Motor neuron (in vitro differentiated cells): Measurements from ENCODE around the gene OXCT1. TPM values are rescaled to one million over a fixed set of nuclear protein-coding genes. Genes with fewer than 3 reads are reported as not detected.
"Not testable (repeated sequence)": the region's sequence is repeated elsewhere in the genome, so short reads cannot be mapped to it uniquely, and the experiment has no call there.

Experiments used
- ATAC-seq, 8 experiments: fragments of 200-7000 bp; cut with Tn5 transposase; replicated peaks in 6 of 8; 2 replicates each; pipeline ENCODE4 v1.8.0; 2021; ENCODE audit warnings: mild to moderate bottlenecking in 8 of 8, moderate library complexity in 8 of 8
- H3K27ac ChIP-seq, 2 donors: fragments of 250-450 bp; sonication (Bioruptor Pico); 2 replicates each; pipeline ENCODE4 v1.9.0; 2021; ENCODE audit warnings: antibody characterized with exemption in 2 of 2, mild to moderate bottlenecking in 2 of 2, moderate library complexity in 1 of 2
- H3K4me1 ChIP-seq, 2 donors: fragments of 250-450 bp; sonication (Bioruptor Pico); replicated peaks in 1 of 2; 2 replicates each; pipeline ENCODE4 v1.6.1; 2021; ENCODE audit warnings: antibody characterized with exemption in 2 of 2, mild to moderate bottlenecking in 2 of 2, moderate library complexity in 1 of 2
- H3K4me3 ChIP-seq, 5 donors: fragments of 250-450 bp; sonication (Bioruptor Pico); 2 replicates each; pipeline ENCODE4 v1.9.0; 2021; ENCODE audit warnings: antibody characterized with exemption in 5 of 5, mild to moderate bottlenecking in 5 of 5, moderate library complexity in 4 of 5
- whole genome bisulfite sequencing, 10 experiments: fragments of 450-650 bp; shearing (Covaris generic); methylation state at CpG; one replicate each; pipeline ENCODE4 v1.0.0; 2022; 5-methylcytosine and 5-hydroxymethylcytosine counted together
- in situ Hi-C, 9 experiments: fragments of 400-800 bp; cut with MboI; loops; one replicate each; pipeline ENCODE4 v1.15.0; 2021; ENCODE audit warnings: low sequenced_read_pairs in 9 of 9, low pct_unique_long_range_greater_than_20kb in 2 of 9; ENCODE audit not compliant: unreplicated experiment in 9 of 9
- total RNA-seq, 8 experiments: library from RNA; unstranded; fragments of 300-600 nt; gene quantifications; 2 replicates each; pipeline versions ENCODE4 v1.2.3 to v1.2.4, GENCODE V29; 2022

The OXCT1 gene
- total RNA-seq, 8 experiments from 2014 or later = 6.6 to 55.5 (median 36.9) TPM

DNA sequence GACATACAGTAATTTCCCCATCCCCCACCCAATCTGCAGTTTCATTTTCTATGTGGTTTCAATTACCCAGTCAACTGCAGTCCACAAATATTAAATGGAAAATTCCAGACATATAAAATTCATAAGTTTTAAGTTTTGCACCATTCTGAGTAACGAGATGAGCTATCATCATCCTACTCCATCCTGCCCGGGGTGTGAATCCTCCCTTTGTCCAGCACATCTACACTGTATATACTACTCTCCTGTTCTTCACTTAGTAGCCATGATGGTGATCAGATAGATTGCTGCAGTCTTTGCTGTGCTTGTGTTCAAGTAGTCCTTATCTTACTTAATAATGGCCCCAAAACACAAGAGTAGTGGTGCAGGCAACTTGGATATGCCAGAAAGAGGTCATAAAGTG lies 11.3 kb downstream of the OXCT1 start:
- 40 to 100% (median 94%) methylated on average over 1 to 2 of the region's 2 CpGs; no CpG with 5 or more reads in 3 of the 10 experiments for WGBS, 10 experiments
- H3K4me1 ChIP-seq = no peaks in the 10 kb centered on the region
- in situ Hi-C loops = loop anchor here in 6 of 9 experiments (10.0 to 25.0 kb wide), 4 partner anchors 196 to 906 kb away; partner anchors contain the start of gene CCDC152 (in 3 of the 6)
- H3K4me3 ChIP-seq = no peak overlapping the region
- H3K27ac ChIP-seq = no peak overlapping the region
- ATAC-seq = no peak

DNA sequence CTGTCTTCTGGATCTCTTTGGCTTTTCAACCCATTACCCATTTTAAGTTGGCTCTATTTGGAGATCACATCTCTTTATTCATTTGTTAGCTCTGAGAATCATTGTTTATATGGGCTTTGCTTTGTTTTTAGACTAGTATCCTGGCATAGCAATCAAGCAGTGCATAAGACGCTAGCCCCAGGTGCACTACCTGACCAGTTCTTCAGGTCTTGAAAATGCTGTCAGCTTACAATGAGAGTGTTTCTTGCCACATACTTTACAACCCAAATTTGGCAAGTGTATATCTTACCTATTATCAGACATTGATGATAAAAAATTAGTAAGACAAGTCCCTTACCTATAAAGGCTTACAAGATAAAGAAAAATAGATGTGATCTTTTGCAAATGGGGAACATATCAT lies 12.2 kb downstream of the OXCT1 start:
- ATAC-seq = no peak
- no peak overlapping the region for H3K27ac ChIP-seq
- in situ Hi-C loops = loop anchor here in 6 of 9 experiments (10.0 to 25.0 kb wide), 4 partner anchors 197 to 907 kb away; partner anchors contain the start of gene CCDC152 (in 3 of the 6)
- H3K4me3 ChIP-seq = no peak overlapping the region
- H3K4me1 ChIP-seq = no peaks in the 10 kb centered on the region
- 44 to 100% (median 83%) methylated on average over 1 of the region's 1 CpG; no CpG with 5 or more reads in 3 of the 10 experiments for WGBS, 10 experiments

DNA sequence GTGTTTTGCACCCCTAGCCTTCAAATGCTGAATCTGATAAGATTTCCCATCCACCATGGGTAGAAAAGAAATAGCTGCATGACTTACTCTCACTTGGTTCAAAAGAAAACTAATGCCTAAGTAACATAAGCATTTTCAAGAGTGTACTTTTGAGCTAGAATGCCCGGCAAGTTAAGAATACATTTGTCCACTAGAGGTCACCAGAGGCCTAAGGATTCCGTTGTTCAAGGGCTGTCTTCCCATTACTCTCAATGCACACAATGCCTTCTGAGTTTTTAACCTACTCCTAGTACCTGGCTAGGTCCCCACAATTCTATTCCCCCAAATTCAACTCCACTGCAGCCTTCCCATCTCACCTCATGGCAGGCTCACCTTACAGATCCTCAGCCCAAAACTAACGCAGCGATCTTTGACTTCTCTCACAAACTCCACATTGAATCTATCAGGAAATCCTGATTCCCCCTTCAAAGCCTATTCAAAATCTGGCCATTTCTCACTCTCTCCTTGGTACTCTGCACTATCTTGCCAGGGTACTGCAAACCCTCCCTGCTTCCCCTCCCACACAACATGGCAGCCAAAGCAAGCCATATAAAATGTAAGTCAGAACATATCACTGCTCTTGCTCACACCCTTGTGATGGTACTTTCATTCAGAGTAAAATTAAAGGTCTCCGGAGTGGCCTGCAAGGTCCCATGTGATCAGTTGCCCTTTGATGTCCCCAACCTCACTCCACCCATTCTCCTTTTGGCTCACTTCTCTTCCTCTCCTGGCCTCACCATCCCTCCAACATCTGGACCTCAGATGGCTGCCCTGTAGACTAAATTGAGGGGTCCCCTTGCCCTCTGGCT lies 13.4 kb downstream of the OXCT1 start:
- peak; percentile 78 to 93 (median 86) for ATAC-seq
- in situ Hi-C loops = loop anchor here in 6 of 9 experiments (10.0 to 25.0 kb wide), 4 partner anchors 198 to 908 kb away; partner anchors contain the start of gene CCDC152 (in 3 of the 6)
- Histone ChIP-seq H3K27ac (no peak overlapping the region), H3K4me1 (no peaks in the 10 kb centered on the region), H3K4me3 (no peak overlapping the region)
- 0 to 57% (median 41%) methylated on average over 1 to 4 of the region's 5 CpGs; no CpG with 5 or more reads in 3 of the 10 experiments for WGBS, 10 experiments

- no peak overlapping the region for H3K27ac ChIP-seq
- H3K4me3 ChIP-seq = no peak overlapping the region
- 90 to 100% (median 100%) methylated on average over 1 to 2 of the region's 2 CpGs for WGBS, 10 experiments
- no peak for ATAC-seq
- no peaks in the 10 kb centered on the region for H3K4me1 ChIP-seq
- in situ Hi-C loops = loop anchor here in 6 of 9 experiments (10.0 to 25.0 kb wide), 4 partner anchors 203 to 913 kb away; partner anchors contain the start of gene CCDC152 (in 3 of the 6)
Observed at GRCh38 chr5:41852293-41852692, 17.9 kb downstream of the OXCT1 start.

DNA sequence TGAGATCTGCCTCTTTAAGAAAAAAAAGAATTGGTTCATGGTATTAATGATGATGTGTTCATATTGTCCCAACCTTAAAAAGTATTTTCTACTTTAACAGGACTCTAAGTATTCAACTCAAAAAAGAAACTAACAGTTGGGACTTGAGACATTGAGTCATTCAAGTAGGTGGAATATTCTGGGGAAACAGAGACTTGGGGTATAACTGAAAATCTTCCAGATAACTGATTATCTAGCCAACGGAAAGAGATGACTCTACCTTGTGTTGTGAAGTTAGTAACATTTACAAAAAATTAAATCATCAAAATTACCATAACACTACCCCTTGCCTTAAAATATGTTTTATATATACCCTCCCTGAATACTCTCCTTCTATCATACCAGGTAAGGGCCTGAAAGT lies 19.1 kb downstream of the OXCT1 start:
- Histone ChIP-seq H3K4me3 (no peak overlapping the region), H3K4me1 (no peaks in the 10 kb centered on the region), H3K27ac (no peak overlapping the region)
- in situ Hi-C loops = loop anchor here in 6 of 9 experiments (10.0 to 25.0 kb wide), 4 partner anchors 204 to 914 kb away; partner anchors contain the start of gene CCDC152 (in 3 of the 6)
- WGBS, 10 experiments = 38 to 100% (median 89%) methylated on average over 1 of the region's 1 CpG; no CpG with 5 or more reads in 3 of the 10 experiments
- no peak for ATAC-seq

DNA sequence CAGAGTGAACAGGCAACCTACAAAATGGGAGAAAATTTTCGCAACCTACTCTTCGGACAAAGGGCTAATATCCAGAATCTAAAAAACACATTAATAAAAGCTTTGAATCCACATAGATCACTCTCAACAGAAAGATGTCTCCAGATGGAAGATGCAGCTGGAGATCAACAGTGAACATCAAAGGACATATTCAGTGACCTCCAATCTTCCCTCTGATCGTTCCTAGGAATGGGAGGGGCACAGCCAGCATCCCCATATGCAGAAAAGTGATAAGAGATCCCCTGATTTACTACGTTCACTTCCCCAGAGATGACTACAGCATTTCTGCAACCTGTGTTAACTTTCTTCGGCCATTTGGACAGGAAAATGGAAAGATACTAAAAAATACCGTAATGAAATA lies 21.2 kb downstream of the OXCT1 start:
- Histone ChIP-seq H3K27ac (no peak overlapping the region), H3K4me1 (no peaks in the 10 kb centered on the region), H3K4me3 (no peak overlapping the region)
- 86 to 100% (median 100%) methylated on average over 1 to 6 of the region's 6 CpGs; no CpG with 5 or more reads in 2 of the 10 experiments for WGBS, 10 experiments
- no peak for ATAC-seq
- in situ Hi-C loops = loop anchor here in 3 of 9 experiments (25.0 kb wide), 3 partner anchors 137 to 937 kb away; partner anchors contain the start of gene C7 (in 1 of the 3)

GRCh38 chr5:41845751-41846150 lies 24.5 kb downstream of the OXCT1 start:
- H3K4me3 ChIP-seq, H3K27ac ChIP-seq, ATAC-seq, H3K4me1 ChIP-seq: not testable (repeated sequence)
- 83 to 100% (median 100%) methylated on average over 1 of the region's 1 CpG; no CpG with 5 or more reads in 2 of the 10 experiments for WGBS, 10 experiments
- in situ Hi-C loops = loop anchor here in 3 of 9 experiments (25.0 kb wide), 3 partner anchors 133 to 933 kb away; partner anchors contain the start of gene C7 (in 1 of the 3)

GRCh38 chr5:41844502-41844901 lies 25.7 kb downstream of the OXCT1 start:
- in situ Hi-C loops = loop anchor here in 4 of 9 experiments (5.0 to 25.0 kb wide), 4 partner anchors 132 to 932 kb away; partner anchors contain the start of gene C7 (in 1 of the 4)
- H3K27ac ChIP-seq = no peak overlapping the region
- WGBS, 10 experiments = 34 to 94% (median 64%) methylated on average over 1 to 3 of the region's 3 CpGs

DNA sequence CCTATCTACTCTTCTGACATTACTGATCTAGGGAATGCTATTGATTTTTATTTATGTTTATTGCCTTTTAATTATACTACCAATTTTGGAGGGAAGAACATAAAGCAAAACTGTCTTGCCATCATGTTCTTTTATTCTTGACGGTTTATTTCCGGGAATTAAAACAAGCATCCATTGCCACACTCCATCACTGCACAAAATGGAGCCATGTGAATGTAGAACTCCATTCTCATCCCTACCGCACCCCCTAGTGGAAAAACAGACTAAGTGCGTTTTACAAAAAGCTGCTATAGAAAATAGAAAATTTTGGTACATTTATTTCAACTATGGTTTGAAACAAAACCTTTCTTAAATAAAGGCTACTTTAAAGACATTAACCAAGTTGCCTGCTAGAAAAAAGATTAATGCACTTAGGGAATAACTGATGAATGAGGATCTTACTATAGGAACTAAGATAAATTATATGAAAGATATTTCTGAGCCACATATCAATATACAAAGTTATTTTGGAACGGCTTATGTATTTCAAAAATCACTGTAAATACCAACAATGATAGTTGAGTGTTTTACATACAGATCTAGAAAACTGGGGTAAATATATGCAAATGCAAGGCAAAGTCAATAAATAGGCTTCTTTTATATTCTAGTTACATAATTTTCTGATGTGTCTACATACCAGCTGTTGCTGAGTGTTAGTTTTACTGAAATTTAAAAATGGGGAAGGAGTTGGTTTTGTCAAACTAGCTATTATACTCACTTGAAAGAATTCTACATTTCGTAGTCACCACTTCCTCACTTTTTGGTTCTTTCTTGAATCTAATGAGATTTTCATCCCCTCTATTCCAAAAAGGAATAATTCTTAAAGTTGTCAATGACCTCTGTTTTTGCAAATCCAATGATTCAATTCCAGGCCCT lies 26.5 kb downstream of the OXCT1 start:
- ATAC-seq = peak in 6 of 8 experiments; percentile 36 to 65 (median 54)
- in situ Hi-C loops = loop anchor here in 4 of 9 experiments (5.0 to 25.0 kb wide), 4 partner anchors 131 to 931 kb away; partner anchors contain the start of gene C7 (in 1 of the 4)

More at GRCh38 chr5:41844502-41844901, 25.7 kb downstream of the OXCT1 start:
- no peaks in the 10 kb centered on the region for H3K4me1 ChIP-seq
- H3K4me3 ChIP-seq = no peak overlapping the region
- no peak for ATAC-seq

DNA sequence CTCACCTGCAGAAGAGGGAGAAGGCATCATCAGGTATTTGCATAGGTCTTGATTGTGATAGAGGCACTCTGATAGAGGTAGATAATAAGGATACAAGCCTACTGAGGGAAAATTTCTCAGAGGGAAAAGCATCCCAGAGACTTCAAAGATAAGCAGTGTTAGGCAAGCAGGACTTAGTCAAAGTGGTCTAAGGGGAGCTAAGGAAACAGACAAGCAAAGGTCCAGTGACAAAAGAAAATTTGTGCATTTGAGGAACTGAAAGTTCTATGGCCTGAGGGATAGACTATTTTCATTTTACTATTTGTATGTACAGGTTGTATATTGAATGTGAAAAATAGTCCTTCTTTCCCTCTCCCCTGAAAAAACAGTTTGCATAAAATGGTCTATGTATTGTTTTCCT lies 27.4 kb downstream of the OXCT1 start:
- in situ Hi-C loops = loop anchor here in 4 of 9 experiments (5.0 to 25.0 kb wide), 4 partner anchors 130 to 930 kb away; partner anchors contain the start of gene C7 (in 1 of the 4)
- no peak for ATAC-seq

More for the DNA sequence above, 26.5 kb downstream of the OXCT1 start:
- Histone ChIP-seq H3K27ac (no peak overlapping the region), H3K4me1 (no peaks in the 10 kb centered on the region), H3K4me3 (no peak overlapping the region)
- 20 to 81% (median 34%) methylated on average over 3 to 6 of the region's 6 CpGs for WGBS, 10 experiments

DNA sequence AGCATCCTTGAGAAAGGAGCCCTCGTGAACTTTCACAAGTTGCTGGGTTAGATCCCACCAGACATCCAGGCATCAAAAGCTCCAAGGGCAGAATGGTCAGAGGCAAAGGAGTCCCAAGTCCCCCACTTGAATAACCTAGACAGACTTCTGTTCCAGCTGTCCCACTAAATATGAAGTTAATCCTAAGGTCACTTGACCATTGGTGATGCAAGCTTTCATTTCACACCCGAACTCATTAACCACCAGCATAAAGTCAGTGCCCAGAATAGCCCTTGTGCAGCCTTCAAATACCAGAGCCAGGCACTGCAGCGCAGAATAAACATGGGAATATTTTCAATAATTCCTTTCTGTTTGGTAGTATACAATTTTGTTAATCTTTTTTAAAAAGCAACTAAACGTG lies 28.9 kb downstream of the OXCT1 start:
- no peak for ATAC-seq
- H3K27ac ChIP-seq = no peak overlapping the region
- WGBS, 10 experiments = 70 to 100% (median 92%) methylated on average over 1 to 4 of the region's 4 CpGs; no CpG with 5 or more reads in 1 of the 10 experiments
- no peak overlapping the region for H3K4me3 ChIP-seq
- in situ Hi-C loops = loop anchor here in 4 of 9 experiments (5.0 to 25.0 kb wide), 4 partner anchors 129 to 929 kb away; partner anchors contain the start of gene C7 (in 1 of the 4)
- H3K4me1 ChIP-seq = no peaks in the 10 kb centered on the region

More for the DNA sequence above, 27.4 kb downstream of the OXCT1 start:
- H3K27ac ChIP-seq = no peak overlapping the region
- H3K4me1 ChIP-seq = no peaks in the 10 kb centered on the region
- H3K4me3 ChIP-seq = no peak overlapping the region

GRCh38 chr5:41840251-41840650 lies 30.0 kb downstream of the OXCT1 start:
- in situ Hi-C loops = loop anchor here in 4 of 9 experiments (5.0 to 25.0 kb wide), 4 partner anchors 128 to 928 kb away; partner anchors contain the start of gene C7 (in 1 of the 4)
- H3K4me3 ChIP-seq = no peak overlapping the region
- no peak for ATAC-seq
- WGBS, 10 experiments = 55 to 100% (median 83%) methylated on average over 1 of the region's 1 CpG; no CpG with 5 or more reads in 1 of the 10 experiments
- H3K27ac ChIP-seq = no peak overlapping the region
- peaks cover 4 to 8% of the 10 kb centered on the region in 2 donors for H3K4me1 ChIP-seq
